C4-2B (cell line): Measurements from ENCODE around the gene IFITM1.
"Not testable (repeated sequence)": the region's sequence is repeated elsewhere in the genome, so short reads cannot be mapped to it uniquely, and the experiment has no call there.

ENCODE experiments used
- ZFX ChIP-seq: fragments of 450-650 bp; IDR thresholded peaks from 2 replicates; pipeline ENCODE4 v1.6.1; 2017
- TF ChIP-seq, protein P1 (sequence below): fragments of 450-650 bp; conservative IDR thresholded peaks from 2 replicates; pipeline ENCODE4 v1.5.1; 2017; ENCODE audit warnings: mild to moderate bottlenecking

DNA sequence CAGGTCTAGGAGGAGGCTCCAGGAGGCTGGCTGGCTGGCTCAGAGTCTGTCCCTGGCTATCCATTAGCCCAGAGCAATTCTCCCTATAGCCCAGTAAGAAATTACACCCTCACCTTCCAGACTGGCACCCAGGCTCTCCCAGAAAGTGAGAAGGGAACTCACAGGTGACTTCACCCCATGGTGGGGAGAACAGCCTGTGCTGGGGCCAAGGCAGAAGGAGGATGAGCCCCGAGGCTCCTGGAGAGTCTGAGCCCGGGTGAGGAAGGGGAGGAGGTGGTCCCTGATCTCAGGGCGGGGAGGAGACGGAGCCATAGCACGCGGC lies 675 bp downstream of the IFITM1 start:
- TF ChIP-seq, protein P1, sequence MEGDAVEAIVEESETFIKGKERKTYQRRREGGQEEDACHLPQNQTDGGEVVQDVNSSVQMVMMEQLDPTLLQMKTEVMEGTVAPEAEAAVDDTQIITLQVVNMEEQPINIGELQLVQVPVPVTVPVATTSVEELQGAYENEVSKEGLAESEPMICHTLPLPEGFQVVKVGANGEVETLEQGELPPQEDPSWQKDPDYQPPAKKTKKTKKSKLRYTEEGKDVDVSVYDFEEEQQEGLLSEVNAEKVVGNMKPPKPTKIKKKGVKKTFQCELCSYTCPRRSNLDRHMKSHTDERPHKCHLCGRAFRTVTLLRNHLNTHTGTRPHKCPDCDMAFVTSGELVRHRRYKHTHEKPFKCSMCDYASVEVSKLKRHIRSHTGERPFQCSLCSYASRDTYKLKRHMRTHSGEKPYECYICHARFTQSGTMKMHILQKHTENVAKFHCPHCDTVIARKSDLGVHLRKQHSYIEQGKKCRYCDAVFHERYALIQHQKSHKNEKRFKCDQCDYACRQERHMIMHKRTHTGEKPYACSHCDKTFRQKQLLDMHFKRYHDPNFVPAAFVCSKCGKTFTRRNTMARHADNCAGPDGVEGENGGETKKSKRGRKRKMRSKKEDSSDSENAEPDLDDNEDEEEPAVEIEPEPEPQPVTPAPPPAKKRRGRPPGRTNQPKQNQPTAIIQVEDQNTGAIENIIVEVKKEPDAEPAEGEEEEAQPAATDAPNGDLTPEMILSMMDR = not testable (repeated sequence)
- TF ChIP-seq ZFX = not testable (repeated sequence)
